ENCODE measurements around the gene SPAG9.

SPAG9 gene

DNA sequence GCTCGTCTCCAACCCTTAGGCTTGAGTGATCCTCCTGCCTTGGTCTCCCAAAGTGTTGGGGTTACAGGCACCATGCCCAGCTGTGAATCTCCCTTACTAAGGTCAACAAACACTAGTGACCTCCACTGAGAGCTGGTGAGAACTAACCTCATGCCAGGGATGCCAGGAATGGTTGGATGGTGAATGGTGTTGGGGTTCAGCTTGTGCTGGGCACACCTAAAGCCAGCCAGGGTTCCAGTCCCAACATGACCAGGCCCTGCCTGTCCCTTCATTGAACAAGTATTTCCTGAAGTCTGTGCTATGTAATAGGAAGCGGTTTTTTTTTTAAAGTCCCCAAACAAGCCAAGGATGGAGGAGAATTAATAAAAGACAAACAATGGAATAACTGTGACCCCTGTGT lies 198.6 kb downstream of the SPAG9 start:
- Mint-ChIP-seq H3K36me3 (no peaks in the 10 kb centered on the region), H3K27me3 (no peaks in the 10 kb centered on the region), H3K4me3 (no peak overlapping the region), H3K9me3 (no peaks in the 10 kb centered on the region), H3K27ac (peak overlapping the region; percentile 83), H3K4me1 (peaks cover 41% of the 10 kb centered on the region)

DNA sequence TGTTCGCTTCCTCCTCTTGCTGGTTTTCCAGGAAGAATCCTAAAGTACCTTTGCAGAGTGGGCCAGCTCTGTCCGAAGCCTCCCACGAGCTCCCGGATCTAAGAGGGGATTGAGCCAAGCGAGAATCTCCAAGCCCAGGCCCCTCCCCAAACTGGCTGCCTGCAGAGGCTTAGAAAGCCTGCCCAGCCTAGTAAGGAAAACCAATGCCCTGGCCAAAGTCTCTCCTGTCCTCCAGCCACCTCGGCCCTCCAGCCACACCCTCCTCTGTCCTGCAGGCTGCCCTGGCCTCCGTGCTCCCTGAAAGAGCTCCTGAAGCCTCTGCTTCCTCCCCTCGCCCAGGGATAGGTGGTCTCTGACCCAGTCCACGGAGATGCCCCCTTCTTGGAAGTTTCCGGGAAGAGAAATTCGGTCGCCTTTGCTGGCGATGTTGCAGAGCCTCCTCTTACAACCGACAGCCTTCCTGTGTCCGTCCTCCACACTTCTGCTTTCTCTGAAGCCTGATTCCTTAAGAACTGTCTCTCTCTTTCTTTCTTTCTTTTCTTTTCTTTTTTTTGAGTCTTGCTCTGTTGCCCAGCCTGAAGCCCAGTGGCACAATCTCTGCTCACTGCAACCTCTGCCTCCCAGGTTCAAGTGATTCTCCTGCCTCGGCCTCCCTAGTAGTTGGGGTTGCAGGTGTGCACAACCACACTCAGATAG lies 199.6 kb downstream of the SPAG9 start:
- Mint-ChIP-seq H3K27ac (peak overlapping the region; percentile 83), H3K4me1 (peaks cover 49% of the 10 kb centered on the region), H3K9me3 (no peaks in the 10 kb centered on the region), H3K27me3 (no peaks in the 10 kb centered on the region), H3K4me3 (no peak overlapping the region), H3K36me3 (no peaks in the 10 kb centered on the region)

DNA sequence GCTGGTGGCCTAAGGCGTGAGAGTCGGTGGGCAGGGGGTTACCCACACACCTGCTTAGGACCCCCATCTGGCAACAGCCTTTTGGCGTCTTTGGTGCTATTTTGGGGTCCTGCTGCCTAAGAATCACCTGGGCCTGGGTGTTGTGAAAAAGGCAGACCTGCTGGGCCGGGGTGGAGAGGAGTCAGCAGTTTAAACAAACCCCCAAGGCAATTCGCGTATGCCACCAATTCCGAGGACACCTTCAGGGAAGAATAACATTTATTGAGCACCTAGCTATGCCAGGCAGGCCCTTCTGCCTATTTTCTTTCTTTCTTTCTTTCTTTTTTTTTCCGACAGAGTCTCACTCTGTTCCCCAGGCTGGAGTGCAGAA lies 200.6 kb downstream of the SPAG9 start:
- Mint-ChIP-seq H3K4me1 (peaks cover 54% of the 10 kb centered on the region), H3K36me3 (no peaks in the 10 kb centered on the region), H3K27me3 (no peaks in the 10 kb centered on the region), H3K4me3 (no peak overlapping the region), H3K9me3 (no peaks in the 10 kb centered on the region), H3K27ac (no peak overlapping the region)

DNA sequence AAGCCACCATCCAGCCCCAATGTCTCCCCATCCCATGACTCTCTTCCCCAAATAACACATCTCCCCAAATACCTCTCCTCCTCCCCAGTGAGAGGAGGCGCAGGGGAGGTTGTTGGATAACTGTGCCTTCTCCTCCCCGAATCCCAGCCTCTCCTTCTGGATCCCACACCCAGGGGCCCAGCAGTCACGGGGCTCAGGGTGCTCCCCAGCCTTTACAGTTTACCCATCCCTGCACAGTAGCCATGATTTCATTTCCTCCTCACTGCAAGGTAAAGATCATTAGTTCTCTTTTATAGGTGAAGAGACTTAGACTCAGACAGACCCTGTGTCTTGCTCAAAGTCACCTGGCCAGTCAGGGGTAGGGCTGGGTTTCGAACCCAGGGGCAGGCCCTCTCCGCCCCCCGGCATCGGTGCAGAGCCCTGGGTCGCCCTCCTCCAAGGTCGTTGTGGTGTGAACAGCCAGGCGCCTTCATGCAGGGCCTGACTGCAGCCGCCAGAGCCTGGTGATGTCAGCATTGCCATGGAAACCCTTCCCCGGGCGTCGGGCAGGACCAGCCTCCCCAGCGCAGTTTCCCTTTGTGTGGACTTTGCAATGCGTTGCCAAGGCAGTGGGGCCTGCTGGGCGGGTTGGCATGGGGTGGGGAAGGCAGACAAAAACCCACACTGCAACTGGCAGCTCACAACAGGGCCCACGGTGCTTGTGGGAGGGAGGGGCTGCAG lies 201.2 kb downstream of the SPAG9 start:
- Mint-ChIP-seq H3K9me3 (no peaks in the 10 kb centered on the region), H3K4me3 (peak overlapping the region; percentile 74), H3K4me1 (peaks cover 56% of the 10 kb centered on the region), H3K36me3 (no peaks in the 10 kb centered on the region), H3K27ac (peak overlapping the region; percentile 96), H3K27me3 (no peaks in the 10 kb centered on the region)

DNA sequence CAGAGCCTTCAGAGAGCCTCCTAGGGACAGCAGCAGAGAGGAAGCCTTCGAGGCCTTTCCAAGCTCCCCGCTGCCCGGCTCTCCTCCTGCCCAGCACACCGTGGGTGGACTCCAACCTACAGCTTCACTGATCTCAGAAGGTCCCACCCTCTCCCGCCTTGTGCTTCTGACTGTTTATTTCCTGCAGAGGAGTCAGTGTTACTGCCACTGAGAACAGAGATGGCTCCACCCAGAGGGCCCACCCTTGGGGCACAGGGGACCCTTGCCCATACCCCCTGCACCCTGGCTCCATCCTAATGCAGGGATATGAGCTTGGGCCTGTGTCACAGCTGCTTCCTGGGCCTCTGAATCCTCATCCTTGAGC lies 201.8 kb downstream of the SPAG9 start:
- Mint-ChIP-seq H3K4me3 (peak overlapping the region; percentile 74), H3K27ac (peak overlapping the region; percentile 96), H3K27me3 (no peaks in the 10 kb centered on the region), H3K9me3 (no peaks in the 10 kb centered on the region), H3K36me3 (no peaks in the 10 kb centered on the region), H3K4me1 (peaks cover 56% of the 10 kb centered on the region)

DNA sequence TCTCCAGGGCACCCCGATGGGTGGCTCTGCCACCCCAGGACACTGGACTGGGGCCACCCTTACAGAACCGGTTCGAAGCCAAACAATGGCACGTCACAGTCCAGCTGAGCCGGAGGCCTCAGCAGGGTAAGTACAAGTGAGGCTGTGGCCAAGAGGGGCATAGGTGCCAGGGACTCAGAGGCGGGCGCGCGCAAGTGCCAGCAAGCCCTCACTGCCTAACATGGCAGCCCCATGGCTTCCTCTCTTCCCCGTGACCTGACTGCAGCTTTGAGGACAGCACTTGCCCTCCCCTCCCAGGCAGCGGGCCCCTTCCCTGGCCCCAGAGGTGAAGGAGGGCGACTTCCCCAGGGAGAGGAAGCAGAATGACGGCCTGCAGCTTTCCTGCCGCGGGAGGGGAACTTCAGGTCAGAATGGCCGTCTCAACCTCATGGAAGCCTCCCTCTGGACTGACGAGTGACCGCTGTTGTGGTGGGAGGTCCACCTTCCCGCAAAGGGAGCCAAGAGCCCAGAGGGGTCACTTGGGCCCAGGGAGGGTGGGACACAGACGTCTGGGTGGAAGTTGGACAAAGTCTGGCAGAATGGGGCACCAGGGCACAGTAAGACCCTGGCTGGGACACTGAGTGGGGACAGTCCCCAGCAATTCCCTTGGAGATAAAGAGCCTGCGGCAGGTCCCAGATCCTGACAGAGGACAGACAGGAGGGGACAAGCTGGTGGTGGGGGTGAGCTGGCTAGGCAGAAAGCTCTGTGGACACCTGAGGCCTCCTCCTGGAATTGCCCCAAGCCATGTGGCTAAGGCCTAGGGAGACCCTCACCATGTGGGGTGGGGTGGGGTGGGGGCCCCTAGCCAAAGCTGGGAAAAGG lies 202.4 kb downstream of the SPAG9 start:
- no peak overlapping the region for H3K4me3 Mint-ChIP-seq
- no peak overlapping the region for H3K27ac Mint-ChIP-seq
- no peaks in the 10 kb centered on the region for H3K9me3 Mint-ChIP-seq
- H3K36me3 Mint-ChIP-seq, result no peaks in the 10 kb centered on the region
- H3K27me3 Mint-ChIP-seq, result no peaks in the 10 kb centered on the region
- peaks cover 58% of the 10 kb centered on the region for H3K4me1 Mint-ChIP-seq

DNA sequence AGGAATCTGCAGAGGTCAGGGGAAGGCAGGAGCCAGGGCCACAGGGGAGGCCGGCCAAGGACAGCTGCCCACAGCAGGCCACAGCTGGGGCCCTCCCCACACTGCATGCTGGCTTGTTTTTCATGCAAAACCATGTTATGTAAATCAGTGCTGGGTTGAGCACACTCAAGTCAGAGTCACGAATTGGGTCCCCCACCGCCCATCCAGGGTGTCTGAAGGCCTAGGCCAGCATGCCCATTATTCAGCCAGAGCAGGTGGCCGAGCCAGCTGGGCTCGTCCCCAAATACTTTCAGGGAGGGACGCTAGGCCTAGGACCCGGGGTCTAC lies 203.3 kb downstream of the SPAG9 start:
- no peaks in the 10 kb centered on the region for H3K27me3 Mint-ChIP-seq
- H3K9me3 Mint-ChIP-seq, result no peaks in the 10 kb centered on the region
- H3K36me3 Mint-ChIP-seq, result no peaks in the 10 kb centered on the region
- H3K27ac Mint-ChIP-seq, result no peak overlapping the region
- H3K4me1 Mint-ChIP-seq, result peaks cover 63% of the 10 kb centered on the region
- no peak overlapping the region for H3K4me3 Mint-ChIP-seq

DNA sequence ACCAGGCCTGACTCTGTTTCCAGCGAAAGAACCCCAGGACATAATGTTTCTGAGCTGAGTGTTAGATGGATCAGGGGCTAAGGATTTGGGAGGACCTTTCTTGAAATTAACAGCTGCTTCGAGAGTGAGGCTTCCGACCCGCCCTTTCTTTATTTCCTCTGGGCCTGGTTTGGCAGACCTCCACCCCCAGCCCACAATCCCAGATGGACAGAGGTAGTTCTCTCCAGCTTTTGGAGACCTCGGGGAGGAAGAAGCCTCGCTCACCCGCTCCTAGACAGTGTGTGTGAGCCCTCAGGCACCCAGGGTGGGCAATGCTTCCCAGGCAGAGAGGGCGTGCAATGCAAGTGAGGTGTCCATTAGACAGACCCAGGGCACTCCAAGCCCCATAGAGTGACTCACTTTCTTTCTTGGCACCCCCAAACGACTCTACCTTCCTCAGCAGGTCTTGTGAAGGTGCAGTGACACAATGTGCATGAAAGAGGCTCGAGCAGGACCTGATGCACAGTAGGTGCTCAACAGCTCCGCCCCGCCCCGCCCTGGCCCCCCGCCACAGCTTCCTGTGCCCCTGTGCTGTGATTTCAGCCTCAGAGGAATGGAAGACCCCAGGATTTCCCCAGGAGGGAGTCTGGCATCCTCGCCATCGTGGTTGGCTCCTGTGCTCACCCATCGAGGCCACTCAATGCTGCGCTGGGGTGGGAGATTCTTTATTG lies 203.8 kb downstream of the SPAG9 start:
- Mint-ChIP-seq H3K27me3 (no peaks in the 10 kb centered on the region), H3K4me3 (no peak overlapping the region), H3K36me3 (no peaks in the 10 kb centered on the region), H3K27ac (peak overlapping the region; percentile 41), H3K9me3 (no peaks in the 10 kb centered on the region), H3K4me1 (peaks cover 68% of the 10 kb centered on the region)

DNA sequence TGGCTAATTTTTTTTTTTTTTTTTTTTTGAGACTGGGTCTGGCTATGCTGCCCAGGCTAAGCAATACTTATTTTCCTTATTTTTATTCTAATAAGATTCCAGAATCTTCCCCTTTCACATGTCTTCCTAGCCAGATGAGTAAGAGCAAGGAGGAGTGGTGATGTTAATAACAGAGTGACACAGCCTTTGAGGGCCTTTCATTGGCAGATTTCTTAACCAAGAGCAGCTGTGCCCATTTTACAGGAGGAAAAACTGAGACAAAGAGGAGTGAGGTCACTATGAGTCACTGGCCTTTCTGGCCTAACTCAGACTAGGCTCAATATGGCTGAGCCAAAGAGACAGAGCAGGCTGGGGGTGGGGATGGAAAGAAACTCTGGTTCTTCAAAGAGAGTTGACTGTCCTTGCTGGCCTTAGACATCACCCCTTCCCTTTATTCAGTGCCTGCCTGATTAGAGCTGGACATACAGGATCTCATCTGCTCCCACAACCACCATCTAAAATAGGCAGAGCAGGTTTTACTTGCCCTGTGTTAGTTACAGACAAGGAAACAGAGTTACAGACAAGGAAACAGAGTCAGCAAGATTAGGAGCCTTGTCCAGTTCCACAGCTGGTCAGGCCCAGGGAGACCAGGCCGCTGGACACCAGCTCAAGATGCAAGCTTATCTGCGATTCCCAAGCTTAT lies 204.5 kb downstream of the SPAG9 start:
- Mint-ChIP-seq H3K27ac (peak overlapping the region; percentile 82), H3K36me3 (no peaks in the 10 kb centered on the region), H3K4me1 (peaks cover 71% of the 10 kb centered on the region), H3K9me3 (no peaks in the 10 kb centered on the region), H3K4me3 (no peak overlapping the region), H3K27me3 (no peaks in the 10 kb centered on the region)

DNA sequence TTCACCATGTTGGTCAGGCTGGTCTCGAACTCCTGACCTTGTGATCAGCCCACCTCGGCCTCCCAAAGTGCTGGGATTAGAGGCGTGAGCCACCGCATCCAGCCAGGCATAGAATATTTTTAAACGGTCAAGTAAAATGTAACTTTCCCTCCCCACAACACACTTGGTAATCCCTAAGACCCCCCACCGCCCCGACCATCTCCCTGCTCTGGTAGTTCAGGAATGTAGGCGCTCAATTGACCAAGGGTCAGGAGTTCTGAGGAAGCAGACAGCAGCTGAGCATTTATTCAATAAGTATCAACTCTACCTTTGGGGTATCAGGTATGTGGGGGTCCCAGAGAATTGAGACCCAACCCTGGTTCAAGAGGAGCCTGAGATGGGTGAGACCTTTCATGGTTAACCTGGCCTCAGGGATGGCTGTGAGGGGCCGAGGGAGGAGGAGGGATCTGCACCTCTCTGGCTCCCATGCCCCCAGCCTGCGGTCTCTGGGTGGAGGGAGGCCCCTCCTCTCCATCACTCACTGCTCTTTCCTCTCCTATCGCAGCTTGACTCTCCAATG lies 206.1 kb downstream of the SPAG9 start:
- no peak overlapping the region for H3K27ac Mint-ChIP-seq
- no peak overlapping the region for H3K4me3 Mint-ChIP-seq
- H3K36me3 Mint-ChIP-seq, result no peaks in the 10 kb centered on the region
- no peaks in the 10 kb centered on the region for H3K9me3 Mint-ChIP-seq
- no peaks in the 10 kb centered on the region for H3K27me3 Mint-ChIP-seq
- H3K4me1 Mint-ChIP-seq, result peaks cover 74% of the 10 kb centered on the region

DNA sequence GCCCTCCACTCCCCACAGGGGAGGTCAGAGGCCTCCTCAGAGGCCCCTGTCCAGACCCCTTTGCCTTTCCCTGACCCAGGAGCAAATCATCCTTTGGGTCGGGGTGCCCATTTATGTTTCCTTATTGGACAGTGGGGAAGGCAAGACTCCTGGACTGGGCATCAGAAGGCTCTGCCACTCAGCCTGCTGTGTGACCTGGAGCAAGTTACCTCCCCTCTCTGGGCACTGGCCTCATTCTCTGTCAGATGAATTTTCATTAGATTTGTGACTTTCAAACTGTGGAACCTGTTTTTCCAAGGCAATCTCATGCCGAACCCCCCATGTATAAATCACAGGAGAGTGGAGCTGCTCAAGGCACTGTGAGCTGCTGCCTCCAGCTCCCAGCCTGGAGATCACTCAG lies 207.5 kb downstream of the SPAG9 start:
- H3K9me3 Mint-ChIP-seq, result no peaks in the 10 kb centered on the region
- peak overlapping the region; percentile 23 for H3K27ac Mint-ChIP-seq
- H3K4me1 Mint-ChIP-seq, result peaks cover 76% of the 10 kb centered on the region
- H3K36me3 Mint-ChIP-seq, result no peaks in the 10 kb centered on the region
- no peak overlapping the region for H3K4me3 Mint-ChIP-seq
- H3K27me3 Mint-ChIP-seq, result no peaks in the 10 kb centered on the region
